Measurements from ENCODE around the gene TRIM25.

The TRIM25 gene

DNA sequence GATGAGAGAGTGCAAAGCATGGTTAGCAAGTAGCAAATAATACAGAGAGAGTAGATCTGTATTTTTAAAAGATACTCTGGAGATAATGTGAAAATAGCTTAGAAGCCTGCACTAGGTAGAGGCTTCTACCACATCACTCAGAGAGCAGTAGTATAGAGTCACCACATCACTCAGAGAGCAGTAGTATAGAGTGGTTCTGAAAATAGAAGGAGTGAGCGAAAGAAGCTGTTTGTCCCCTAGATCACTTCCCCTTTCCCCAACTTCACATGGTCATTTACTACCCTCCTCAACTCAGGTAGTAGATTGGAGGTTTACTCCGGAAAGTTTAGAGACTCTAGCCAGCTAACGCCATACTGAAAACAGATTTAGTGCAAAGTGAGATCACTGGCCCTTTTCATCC lies 62.8 kb downstream of the TRIM25 start:
- DNase-seq = no peak

DNA sequence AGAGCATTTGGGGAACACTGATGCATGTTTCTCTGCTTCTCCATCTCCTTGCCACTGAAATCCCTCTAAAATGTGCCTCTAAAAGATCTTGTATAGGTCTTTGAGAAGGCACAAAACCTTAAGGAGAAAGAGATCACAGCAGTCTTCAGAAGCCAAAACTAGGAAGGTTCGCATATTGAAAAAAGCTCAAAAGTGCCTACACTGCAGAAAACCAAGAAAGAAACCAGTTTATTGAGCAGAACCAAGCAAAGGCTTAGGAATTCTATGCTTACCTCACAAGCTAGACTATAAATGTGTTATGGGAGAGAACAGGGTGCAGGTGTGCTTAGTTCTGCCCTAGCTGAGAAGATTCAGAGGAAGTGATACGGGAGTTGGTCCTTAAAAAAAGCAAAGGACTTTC lies 63.3 kb downstream of the TRIM25 start:
- DNase-seq = no peak

- no peak for DNase-seq
These were observed 64.7 kb downstream of the TRIM25 start for GRCh38 chr17:56849131-56849530.

DNA sequence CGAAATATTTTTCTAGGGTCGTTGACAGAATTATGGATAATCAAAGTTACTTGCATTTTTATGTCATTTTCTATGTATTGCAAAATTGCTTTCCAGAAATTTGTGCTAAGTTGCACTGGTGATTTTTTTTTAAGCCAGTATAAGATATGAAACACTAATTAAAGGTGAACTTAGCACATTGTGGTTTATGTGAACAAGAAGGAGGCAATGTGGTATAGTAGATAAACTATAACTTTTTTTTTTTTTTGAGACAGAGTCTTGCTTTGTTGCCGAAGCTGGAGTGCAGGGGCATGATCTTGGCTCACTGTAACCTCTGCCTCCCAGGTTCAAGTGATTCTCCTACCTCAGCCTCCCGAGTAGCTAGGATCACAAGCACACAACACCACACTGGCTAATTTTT lies 66.7 kb downstream of the TRIM25 start:
- no peak for DNase-seq

GRCh38 chr17:56845934-56846333 lies 67.9 kb downstream of the TRIM25 start:
- DNase-seq = no peak

- DNase-seq = no peak
These were observed 71.3 kb downstream of the TRIM25 start for GRCh38 chr17:56842577-56842976.

- no peak for DNase-seq
These were observed 75.2 kb downstream of the TRIM25 start for GRCh38 chr17:56838687-56839086.

Measured in NCI-H748 treated with DMSO at 0.1 percent for 48 hours (cell line).